Smooth muscle cell (in vitro differentiated cells): ENCODE measurements around the gene ARID3B. TPM values are rescaled to one million over a fixed set of nuclear protein-coding genes. Genes with fewer than 3 reads are reported as not detected.

Experiments
- DNase-seq: peaks from one replicate; lab custom pipeline; 2025; ENCODE audit not compliant: unreplicated experiment; lab: John Stamatoyannopoulos, UW
- H2AFZ ChIP-seq: fragments of 200-600 bp; sonication (generic); 2 replicates; pipeline ENCODE4 v1.6.0; 2016; ENCODE audit warnings: antibody characterized with exemption, low read depth, mild to moderate bottlenecking
- H3F3A ChIP-seq: fragments of 200-600 bp; sonication (generic); 2 replicates; pipeline ENCODE4 v1.6.0; 2017; ENCODE audit warnings: antibody characterized with exemption, low read depth
- H3K27ac ChIP-seq: fragments of 200-600 bp; sonication (generic); 2 replicates; pipeline ENCODE4 v1.5.1; 2016; ENCODE audit warnings: low read depth, mild to moderate bottlenecking
- H3K27me3 ChIP-seq: fragments of 200-600 bp; sonication (generic); 2 replicates; pipeline ENCODE4 v1.6.1; 2016; ENCODE audit warnings: low read depth, mild to moderate bottlenecking
- H3K36me3 ChIP-seq: fragments of 200-600 bp; sonication (generic); 2 replicates; pipeline ENCODE4 v1.5.1; 2016; ENCODE audit warnings: low read depth
- H3K4me1 ChIP-seq: fragments of 200-600 bp; sonication (generic); 2 replicates; pipeline ENCODE4 v1.5.1; 2016; ENCODE audit warnings: low read depth
- H3K4me2 ChIP-seq: fragments of 200-600 bp; sonication (generic); 2 replicates; pipeline ENCODE4 v1.6.0; 2016; ENCODE audit warnings: mild to moderate bottlenecking
- H3K4me3 ChIP-seq: fragments of 200-600 bp; sonication (generic); 2 replicates; pipeline ENCODE4 v1.5.1; 2016; ENCODE audit warnings: mild to moderate bottlenecking
- H3K79me2 ChIP-seq: fragments of 200-600 bp; sonication (generic); 2 replicates; pipeline ENCODE4 v1.6.0; 2016; ENCODE audit warnings: low read depth, mild to moderate bottlenecking
- H3K9ac ChIP-seq: fragments of 200-600 bp; sonication (generic); 2 replicates; pipeline ENCODE4 v1.6.0; 2016; ENCODE audit warnings: low read depth
- H3K9me3 ChIP-seq: fragments of 200-600 bp; sonication (generic); replicated peaks from 2 replicates; pipeline ENCODE4 v1.5.1; 2016; ENCODE audit warnings: low read depth
- H4K20me1 ChIP-seq: fragments of 200-600 bp; sonication (generic); 2 replicates; pipeline ENCODE4 v1.6.0; 2016; ENCODE audit warnings: low read depth
- CTCF ChIP-seq: fragments of 200-600 bp; sonication (generic); IDR thresholded peaks from 2 replicates; pipeline ENCODE4 v1.5.1; 2017; ENCODE audit warnings: borderline replicate concordance, mild to moderate bottlenecking, antibody characterized with exemption; ENCODE audit not compliant: insufficient read depth, poor library complexity, severe bottlenecking
- WGBS: methylation state at CpG from one replicate; pipeline ENCODE4 v1.1.7; 2016; ENCODE audit warnings: low lambda C conversion rate; 5-methylcytosine and 5-hydroxymethylcytosine counted together
- polyA plus RNA-seq: library from polyadenylated mRNA; unstranded; fragments of >200 nt; fragmentation: Nextera tagmentation; extraction: Ambion mirVana; gene quantifications from 2 replicates; pipeline ENCODE4 v1.2.1, GENCODE V29; 2016
- total RNA-seq: library from RNA; depleted of rRNA; stranded (reverse); fragments of >200 nt; gene quantifications from 2 replicates; pipeline ENCODE4 v1.2.3, GENCODE V29; 2014

Gene ARID3B
- total and polyA plus RNA-seq, 2 experiments from 2014 or later, result 7.2 to 7.7 TPM

GRCh38 chr15:74610302-74610951, 69.4 kb downstream of the ARID3B start:
- Histone ChIP-seq H3F3A (peaks cover 5% of the 10 kb centered on the region), H3K9ac (no peak overlapping the region), H3K79me2 (peaks cover 3% of the 10 kb centered on the region), H3K36me3 (no peaks in the 10 kb centered on the region), H3K4me2 (no peak overlapping the region), H3K27ac (no peak overlapping the region), H3K4me1 (peaks cover 3% of the 10 kb centered on the region), H4K20me1 (no peaks in the 10 kb centered on the region), H3K9me3 (no peaks in the 10 kb centered on the region), H3K27me3 (no peaks in the 10 kb centered on the region), H2AFZ (no peak overlapping the region), H3K4me3 (no peak overlapping the region)
- no peak for DNase-seq
- WGBS, result 58% methylated on average over 7 of the region's 7 CpGs
- TF ChIP-seq CTCF, result no peak

- peaks cover 3% of the 10 kb centered on the region for H3K4me1 ChIP-seq
- no peak overlapping the region for H2AFZ ChIP-seq
- TF ChIP-seq CTCF, result no peak
- H3K27ac ChIP-seq, result no peak overlapping the region
- peaks cover 2% of the 10 kb centered on the region for H4K20me1 ChIP-seq
- no peak overlapping the region for H3K4me2 ChIP-seq
- H3K9me3 ChIP-seq, result no peaks in the 10 kb centered on the region
- no peak overlapping the region for H3K9ac ChIP-seq
- H3K79me2 ChIP-seq, result peaks cover 12% of the 10 kb centered on the region
- WGBS, result 94% methylated on average over 11 of the region's 11 CpGs
- no peaks in the 10 kb centered on the region for H3K27me3 ChIP-seq
- DNase-seq, result no peak
- H3F3A ChIP-seq, result peaks cover 5% of the 10 kb centered on the region
- no peak overlapping the region for H3K4me3 ChIP-seq
- no peaks in the 10 kb centered on the region for H3K36me3 ChIP-seq
Observed at GRCh38 chr15:74611341-74611740, 70.3 kb downstream of the ARID3B start.

DNA sequence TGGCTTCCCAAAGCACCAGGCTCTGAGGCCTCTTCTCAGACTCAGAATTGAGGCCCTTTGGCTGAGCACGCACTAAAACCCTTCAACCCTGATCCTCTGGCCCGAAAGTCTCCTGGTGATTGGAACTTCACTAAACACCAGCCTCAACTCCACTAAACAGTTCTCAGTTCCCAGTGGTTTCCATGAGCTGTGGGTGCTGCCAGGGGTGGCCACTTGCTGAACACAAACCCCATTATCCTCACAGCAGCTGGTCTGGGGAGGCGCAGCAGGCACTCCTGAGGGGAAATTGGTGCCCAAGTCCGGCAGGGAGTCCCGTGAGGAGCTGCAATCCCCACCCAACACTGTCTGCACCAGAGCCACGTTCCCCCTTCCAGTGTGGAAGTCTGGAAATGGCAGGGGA, 70.8 kb downstream of the ARID3B start:
- 90% methylated on average over 6 of the region's 6 CpGs for WGBS
- no peak overlapping the region for H3K9ac ChIP-seq

More for the DNA sequence above, 70.8 kb downstream of the ARID3B start:
- no peaks in the 10 kb centered on the region for H3K9me3 ChIP-seq
- peaks cover 7% of the 10 kb centered on the region for H4K20me1 ChIP-seq
- peaks cover 17% of the 10 kb centered on the region for H3K79me2 ChIP-seq
- no peak for DNase-seq
- H3F3A ChIP-seq, result peaks cover 5% of the 10 kb centered on the region
- no peak overlapping the region for H2AFZ ChIP-seq
- peaks cover 6% of the 10 kb centered on the region for H3K4me1 ChIP-seq
- H3K27me3 ChIP-seq, result no peaks in the 10 kb centered on the region
- no peaks in the 10 kb centered on the region for H3K36me3 ChIP-seq
- no peak overlapping the region for H3K4me2 ChIP-seq
- no peak for TF ChIP-seq CTCF
- H3K27ac ChIP-seq, result no peak overlapping the region
- H3K4me3 ChIP-seq, result no peak overlapping the region
